Activated CD4-positive, alpha-beta T cell treated with anti-CD3 and anti-CD28 coated beads, Interleukin-2, amount 10 ng/mL, durations not matched to agents 24 days and 14 days (primary cell): ENCODE results near the gene ZNF467. TPM values are rescaled to one million over a fixed set of nuclear protein-coding genes. Genes with fewer than 3 reads are reported as not detected.
A peak's percentile ranks its signal among the peaks of the same experiment; 100 is the strongest.

ENCODE experiments used
- DNase-seq: peaks from one replicate; pipeline ENCODE4 v3.0.0; 2022
- H3K27ac Mint-ChIP-seq: one replicate; pipeline ENCODE4 v1.8.0; 2022; ENCODE audit warnings: mild to moderate bottlenecking, mixed read lengths
- H3K27me3 Mint-ChIP-seq: one replicate; pipeline ENCODE4 v1.8.0; 2022; ENCODE audit warnings: mixed read lengths
- H3K36me3 Mint-ChIP-seq: one replicate; pipeline ENCODE4 v1.8.0; 2022; ENCODE audit warnings: low read depth, mild to moderate bottlenecking, mixed read lengths
- H3K4me1 Mint-ChIP-seq: one replicate; pipeline ENCODE4 v1.8.0; 2021; ENCODE audit warnings: mixed read lengths
- H3K4me3 Mint-ChIP-seq: one replicate; pipeline ENCODE4 v1.8.0; 2022; ENCODE audit warnings: mild to moderate bottlenecking, moderate library complexity, mixed read lengths
- H3K9me3 Mint-ChIP-seq: one replicate; pipeline ENCODE4 v1.8.0; 2021; ENCODE audit warnings: mixed read lengths
- intact Hi-C: fragments of 100-400 bp; cut with micrococcal nuclease; formaldehyde crosslinking; loops from one replicate; pipeline ENCODE4 v1.15.1; 2023
- total RNA-seq: library from RNA; stranded (reverse); gene quantifications from 2 replicates; pipeline ENCODE4 v1.2.3, GENCODE V29; 2022

ZNF467 gene
- 0.21 TPM in 1 of 2 replicates, not detected in the other for total RNA-seq

GRCh38 chr7:149773446-149774236 lies at the start of gene ZNF467:
ZNF467 (minus strand) TSS chr7:149773588; CDS start chr7:149771032, 2,556 bp downstream.
- Mint-ChIP-seq H3K36me3 (no peaks in the 10 kb centered on the region), H3K9me3 (no peaks in the 10 kb centered on the region), H3K4me1 (no peaks in the 10 kb centered on the region), H3K4me3 (peak within 1 kb of the TSS; percentile 86), H3K27me3 (peaks cover 30% of the 10 kb centered on the region), H3K27ac (no peak within 1 kb of the TSS)
- intact Hi-C loops: no loop called here
- peak; percentile 68 for DNase-seq

GRCh38 chr7:149822353-149822943 lies 49.1 kb upstream of the ZNF467 start:
- Mint-ChIP-seq H3K27ac (no peak overlapping the region), H3K27me3 (no peaks in the 10 kb centered on the region), H3K36me3 (no peaks in the 10 kb centered on the region), H3K4me1 (no peaks in the 10 kb centered on the region), H3K4me3 (no peak overlapping the region), H3K9me3 (no peaks in the 10 kb centered on the region)
- no peak for DNase-seq
- intact Hi-C loops: no loop called here

DNA sequence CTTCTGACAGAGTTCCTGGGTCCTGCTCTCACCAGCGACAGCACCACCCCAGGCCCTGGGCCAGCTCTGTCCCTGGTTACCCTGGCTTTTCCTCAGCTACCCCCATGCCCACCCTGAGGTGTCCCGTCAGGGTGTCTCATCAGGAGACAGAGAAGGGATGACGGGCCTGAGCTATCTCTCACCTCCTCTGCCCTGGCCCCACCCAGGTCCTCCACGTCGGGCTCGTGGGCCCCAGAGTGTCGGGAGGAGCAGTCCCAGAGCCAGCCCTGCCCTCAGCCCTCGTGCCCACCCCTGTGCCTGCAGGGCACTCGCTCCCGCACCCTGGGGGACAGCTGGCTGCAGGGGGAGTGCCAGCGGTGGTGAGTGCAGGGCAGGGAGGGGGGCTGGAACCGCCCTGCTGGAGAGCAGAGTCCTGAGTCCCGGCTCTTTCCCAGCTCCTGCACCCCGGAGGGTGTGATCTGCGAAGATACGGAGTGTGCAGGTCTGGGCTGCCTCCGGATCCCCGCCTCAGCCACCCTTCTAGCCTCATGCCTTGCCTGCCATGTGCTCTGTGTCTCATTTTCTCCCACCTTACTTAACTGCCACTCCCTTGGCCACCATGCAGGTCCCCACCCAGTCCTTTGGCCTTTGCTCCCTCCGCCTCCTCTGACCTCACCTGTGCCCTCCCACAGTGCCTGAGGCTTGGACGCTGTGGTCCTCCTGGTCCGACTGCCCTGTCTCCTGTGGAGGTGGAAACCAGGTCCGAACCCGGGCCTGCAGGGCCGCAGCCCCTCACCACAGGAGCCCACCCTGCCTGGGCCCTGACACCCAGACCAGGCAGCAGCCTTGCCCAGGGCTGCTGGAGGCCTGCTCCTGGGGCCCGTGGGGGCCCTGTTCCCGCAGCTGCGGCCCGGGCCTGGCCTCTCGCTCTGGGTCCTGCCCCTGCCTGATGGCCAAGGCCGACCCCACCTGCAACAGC lies 48.1 kb upstream of the ZNF467 start:
- H3K27ac Mint-ChIP-seq: no peak overlapping the region
- no peaks in the 10 kb centered on the region for H3K9me3 Mint-ChIP-seq
- no peaks in the 10 kb centered on the region for H3K36me3 Mint-ChIP-seq
- no peaks in the 10 kb centered on the region for H3K27me3 Mint-ChIP-seq
- H3K4me3 Mint-ChIP-seq: no peak overlapping the region
- DNase-seq: no peak
- H3K4me1 Mint-ChIP-seq: no peaks in the 10 kb centered on the region
- intact Hi-C loops: no loop called here

- intact Hi-C loops: no loop called here
- no peak for DNase-seq
- no peaks in the 10 kb centered on the region for H3K36me3 Mint-ChIP-seq
- no peaks in the 10 kb centered on the region for H3K9me3 Mint-ChIP-seq
- H3K27me3 Mint-ChIP-seq: no peaks in the 10 kb centered on the region
- H3K4me1 Mint-ChIP-seq: no peaks in the 10 kb centered on the region
- H3K4me3 Mint-ChIP-seq: no peak overlapping the region
- no peak overlapping the region for H3K27ac Mint-ChIP-seq
Measured at GRCh38 chr7:149820622-149821190, 47.3 kb upstream of the ZNF467 start.

GRCh38 chr7:149819961-149820340 lies 46.6 kb upstream of the ZNF467 start:
- DNase-seq: no peak
- no peaks in the 10 kb centered on the region for H3K4me1 Mint-ChIP-seq
- no peaks in the 10 kb centered on the region for H3K36me3 Mint-ChIP-seq
- no peak overlapping the region for H3K4me3 Mint-ChIP-seq
- no peaks in the 10 kb centered on the region for H3K27me3 Mint-ChIP-seq
- no peaks in the 10 kb centered on the region for H3K9me3 Mint-ChIP-seq
- H3K27ac Mint-ChIP-seq: no peak overlapping the region
- intact Hi-C loops: no loop called here

DNA sequence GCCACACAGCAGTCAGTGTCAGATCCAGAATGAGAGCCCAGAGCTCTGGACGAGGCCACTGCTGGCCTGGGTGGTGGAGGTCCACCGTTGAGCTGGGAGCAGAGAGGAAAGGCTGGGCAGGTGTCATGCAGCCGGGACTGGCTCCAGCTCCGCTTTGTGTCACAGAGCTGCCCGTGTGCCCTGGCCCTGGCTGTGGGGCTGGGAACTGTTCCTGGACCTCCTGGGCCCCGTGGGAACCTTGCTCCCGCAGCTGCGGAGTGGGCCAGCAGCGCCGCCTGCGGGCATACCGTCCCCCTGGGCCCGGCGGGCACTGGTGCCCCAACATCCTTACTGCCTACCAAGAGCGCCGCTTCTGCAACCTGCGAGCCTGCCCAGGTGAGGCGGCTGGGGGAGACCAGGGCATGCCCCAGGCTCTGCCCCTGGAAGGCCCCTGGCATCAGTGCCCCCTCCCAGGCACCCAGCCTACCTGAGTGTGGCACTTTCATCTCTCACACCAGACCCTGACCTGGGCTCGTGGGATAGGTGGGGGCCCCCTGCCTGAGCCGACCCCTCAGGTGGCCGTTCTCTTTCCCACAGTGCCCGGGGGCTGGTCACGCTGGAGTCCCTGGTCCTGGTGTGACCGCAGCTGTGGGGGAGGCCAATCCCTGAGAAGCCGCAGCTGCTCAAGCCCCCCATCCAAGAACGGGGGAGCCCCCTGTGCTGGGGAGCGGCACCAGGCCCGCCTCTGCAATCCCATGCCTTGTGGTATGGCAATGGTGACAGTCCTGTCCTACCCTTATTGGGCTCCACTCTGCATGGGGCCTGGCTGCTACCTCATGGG lies 46.0 kb upstream of the ZNF467 start:
- Mint-ChIP-seq H3K27me3 (no peaks in the 10 kb centered on the region), H3K27ac (no peak overlapping the region), H3K36me3 (no peaks in the 10 kb centered on the region), H3K9me3 (no peaks in the 10 kb centered on the region), H3K4me1 (no peaks in the 10 kb centered on the region), H3K4me3 (no peak overlapping the region)
- DNase-seq: no peak
- intact Hi-C loops: no loop called here

GRCh38 chr7:149818536-149818840 lies 45.1 kb upstream of the ZNF467 start:
- no peaks in the 10 kb centered on the region for H3K4me1 Mint-ChIP-seq
- H3K27ac Mint-ChIP-seq: no peak overlapping the region
- no peak overlapping the region for H3K4me3 Mint-ChIP-seq
- H3K9me3 Mint-ChIP-seq: no peaks in the 10 kb centered on the region
- H3K27me3 Mint-ChIP-seq: no peaks in the 10 kb centered on the region
- DNase-seq: no peak
- intact Hi-C loops: no loop called here
- no peaks in the 10 kb centered on the region for H3K36me3 Mint-ChIP-seq

- no peak overlapping the region for H3K27ac Mint-ChIP-seq
Measured at GRCh38 chr7:149817836-149818535, 44.6 kb upstream of the ZNF467 start.

DNA sequence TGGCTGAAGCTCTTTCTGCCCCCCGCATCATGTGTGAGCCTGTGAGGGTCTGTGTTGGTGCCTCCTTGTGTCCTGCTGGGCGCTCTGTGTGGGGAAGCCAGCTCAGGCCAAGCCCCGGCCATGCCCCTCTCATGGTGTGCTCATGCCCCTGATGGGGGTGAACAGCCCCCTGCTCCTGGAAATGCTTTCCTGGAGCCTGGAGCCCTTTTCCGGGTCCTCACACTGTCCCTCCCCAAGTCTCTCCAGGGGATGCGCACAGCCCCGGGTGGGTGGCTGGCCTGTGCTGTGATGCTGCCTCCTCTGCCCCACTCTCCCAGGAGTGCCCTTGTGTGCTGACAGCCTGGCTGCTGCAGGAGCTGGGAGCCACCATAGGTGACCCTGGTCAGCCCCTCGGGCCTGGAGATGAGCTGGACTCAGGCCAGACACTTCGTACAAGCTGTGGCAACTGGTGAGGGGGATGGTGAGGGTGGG lies 43.9 kb upstream of the ZNF467 start:
- no peak overlapping the region for H3K4me3 Mint-ChIP-seq
- H3K4me1 Mint-ChIP-seq: no peaks in the 10 kb centered on the region
- H3K9me3 Mint-ChIP-seq: no peaks in the 10 kb centered on the region
- no peaks in the 10 kb centered on the region for H3K36me3 Mint-ChIP-seq
- H3K27me3 Mint-ChIP-seq: no peaks in the 10 kb centered on the region
- H3K27ac Mint-ChIP-seq: no peak overlapping the region
- no peak for DNase-seq
- intact Hi-C loops: no loop called here

More at GRCh38 chr7:149817836-149818535, 44.6 kb upstream of the ZNF467 start:
- Mint-ChIP-seq H3K36me3 (no peaks in the 10 kb centered on the region), H3K4me1 (no peaks in the 10 kb centered on the region), H3K9me3 (no peaks in the 10 kb centered on the region), H3K27me3 (no peaks in the 10 kb centered on the region), H3K4me3 (no peak overlapping the region)
- intact Hi-C loops: no loop called here
- no peak for DNase-seq

GRCh38 chr7:149816794-149817193 lies 43.4 kb upstream of the ZNF467 start:
- Mint-ChIP-seq H3K4me1 (no peaks in the 10 kb centered on the region), H3K27me3 (no peaks in the 10 kb centered on the region), H3K27ac (no peak overlapping the region), H3K4me3 (no peak overlapping the region), H3K36me3 (no peaks in the 10 kb centered on the region), H3K9me3 (no peaks in the 10 kb centered on the region)
- intact Hi-C loops: no loop called here
- DNase-seq: no peak

DNA sequence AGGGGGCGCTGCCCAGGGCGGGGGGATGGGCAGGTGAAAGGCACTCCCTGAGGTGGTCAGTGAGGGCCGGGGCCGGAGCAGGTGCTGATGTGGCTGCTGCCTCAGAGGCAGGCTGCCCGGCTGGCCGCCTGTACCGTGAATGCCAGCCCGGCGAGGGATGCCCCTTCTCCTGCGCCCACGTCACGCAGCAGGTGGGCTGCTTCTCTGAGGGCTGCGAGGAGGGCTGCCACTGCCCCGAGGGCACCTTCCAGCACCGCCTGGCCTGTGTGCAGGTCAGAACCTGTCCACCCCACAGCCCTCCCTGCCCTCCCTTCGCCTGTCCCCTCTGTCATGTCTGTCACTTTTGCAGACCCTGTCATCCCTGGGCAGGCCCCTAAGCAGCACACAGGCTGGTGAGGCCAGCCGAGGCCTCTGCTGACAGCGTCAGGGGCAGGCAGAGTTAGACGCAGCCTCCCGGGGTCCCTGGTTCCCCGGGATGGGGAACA lies 42.9 kb upstream of the ZNF467 start:
- H3K4me3 Mint-ChIP-seq: no peak overlapping the region
- no peaks in the 10 kb centered on the region for H3K4me1 Mint-ChIP-seq
- no peaks in the 10 kb centered on the region for H3K27me3 Mint-ChIP-seq
- intact Hi-C loops: no loop called here
- no peaks in the 10 kb centered on the region for H3K9me3 Mint-ChIP-seq
- H3K36me3 Mint-ChIP-seq: no peaks in the 10 kb centered on the region
- H3K27ac Mint-ChIP-seq: no peak overlapping the region
- DNase-seq: no peak

DNA sequence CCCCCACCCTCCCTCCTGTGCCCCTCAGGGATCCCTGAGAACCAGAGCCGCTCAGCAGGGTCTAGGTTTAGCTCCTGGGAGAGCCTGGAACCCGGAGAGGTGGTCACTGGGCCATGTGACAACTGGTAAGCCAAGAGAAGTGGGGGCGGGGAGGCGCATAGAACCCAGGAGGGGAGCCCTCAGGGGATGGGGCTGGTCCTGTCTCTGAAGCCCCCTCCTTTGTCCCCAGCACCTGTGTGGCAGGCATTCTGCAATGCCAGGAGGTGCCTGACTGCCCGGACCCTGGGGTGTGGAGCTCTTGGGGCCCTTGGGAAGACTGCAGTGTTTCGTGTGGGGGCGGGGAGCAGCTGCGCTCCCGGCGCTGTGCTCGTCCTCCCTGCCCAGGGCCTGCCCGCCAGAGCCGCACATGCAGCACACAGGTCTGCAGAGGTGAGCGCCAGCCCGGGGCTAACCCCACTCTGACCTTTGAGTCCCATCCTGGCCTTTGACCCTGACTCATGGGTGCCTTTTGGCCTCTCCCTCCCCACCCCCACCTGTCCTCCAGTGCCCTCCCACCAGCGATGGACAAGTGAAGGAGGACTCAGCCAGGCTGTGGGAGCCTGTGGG lies 42.4 kb upstream of the ZNF467 start:
- Mint-ChIP-seq H3K9me3 (no peaks in the 10 kb centered on the region), H3K27ac (no peak overlapping the region), H3K4me1 (no peaks in the 10 kb centered on the region), H3K36me3 (no peaks in the 10 kb centered on the region), H3K4me3 (no peak overlapping the region), H3K27me3 (no peaks in the 10 kb centered on the region)
- DNase-seq: no peak
- intact Hi-C loops: no loop called here
